HCT116 (cell line): ENCODE results near the gene PSME1. TPM values are rescaled to one million over a fixed set of nuclear protein-coding genes. Genes with fewer than 3 reads are reported as not detected.

Experiments used
- ATAC-seq: fragments of 200-7000 bp; cut with Tn5 transposase; 2 replicates; pipeline ENCODE4 v1.9.1; 2020; ENCODE audit warnings: mild to moderate bottlenecking, moderate library complexity
- BruUV-seq: library from RNA; stranded (reverse); fragments of 400-500 nt; replicated peaks from 2 replicates; lab custom pipeline; 2021; lab: Mats Ljungman, UMichigan
- CTCF ChIA-PET: fragments of 300-600 bp; sonication (Branson Sonifier 250); formaldehyde crosslinking; loops from one replicate; lab custom pipeline; 2021; ENCODE audit warnings: antibody characterized with exemption; lab: Charles Lee
- POLR2A ChIA-PET: fragments of 300-600, 350-600 bp; sonication (Branson Sonifier 250); formaldehyde crosslinking; loops from one replicate; lab custom pipeline; 2021; ENCODE audit warnings: antibody characterized with exemption; lab: Charles Lee
- RAD21 ChIA-PET, 2 experiments: fragments of 300-600 bp; sonication (Branson Sonifier 250); formaldehyde crosslinking; loops; one replicate each; lab custom pipeline; 2023; ENCODE audit warnings: low total read pairs in 2 of 2; ENCODE audit not compliant: uncharacterized antibody in 2 of 2, unreplicated experiment in 2 of 2, low non-redundant PET in 1 of 2; lab: Charles Lee
- DNase-seq: peaks from one replicate; pipeline ENCODE4 v3.0.0-alpha.2; 2010; ENCODE audit warnings: low read depth, low spot score
- H2AFZ ChIP-seq: fragments of 200-600 bp; shearing (Covaris generic), sonication (generic); 2 replicates; pipeline ENCODE4 v1.6.1; 2017; ENCODE audit warnings: low read depth, mixed run types, mixed read lengths, antibody characterized with exemption, low read length; ENCODE audit not compliant: poor library complexity, severe bottlenecking
- H3K27ac ChIP-seq: 2 replicates; pipeline ENCODE4 v1.5.1; 2012; ENCODE audit warnings: low read depth, low read length
- H3K27me3 ChIP-seq: fragments of 200-600 bp; sonication (generic); 2 replicates; pipeline ENCODE4 v1.6.1; 2016; ENCODE audit warnings: mixed run types, low read length, mixed read lengths; ENCODE audit not compliant: insufficient read depth
- H3K36me3 ChIP-seq, 2 experiments: fragments of 200-500 bp in 1 of 2; fragments of 200-600 bp in 1 of 2; sonication (Bioruptor generic) in 1 of 2; sonication (generic) in 1 of 2; 2 replicates each; pipeline versions ENCODE4 v1.5.1 to v1.6.1; 2014 to 2016; ENCODE audit warnings: low read length in 2 of 2, inconsistent platforms in 1 of 2, mixed read lengths in 1 of 2, mixed run types in 1 of 2; ENCODE audit not compliant: insufficient read depth in 2 of 2, control insufficient read depth in 1 of 2
- H3K4me1 ChIP-seq, 2 experiments: fragments of 200-600 bp in 1 of 2; sonication (generic) in 1 of 2; 2 replicates each; pipeline versions ENCODE4 v1.5.1 to v1.6.1; 2012 to 2017; ENCODE audit warnings: low read length in 2 of 2, inconsistent platforms in 1 of 2, mild to moderate bottlenecking in 1 of 2, mixed read lengths in 1 of 2, mixed run types in 1 of 2, moderate library complexity in 1 of 2; ENCODE audit not compliant: insufficient read depth in 2 of 2, control insufficient read depth in 1 of 2
- H3K4me2 ChIP-seq: fragments of 200-600 bp; sonication (generic); 2 replicates; pipeline ENCODE4 v1.6.1; 2017; ENCODE audit warnings: mixed run types, low read length, mixed read lengths
- H3K4me3 ChIP-seq, 2 experiments: fragments of 200-600 bp in 1 of 2; sonication (generic) in 1 of 2; replicated peaks in 1 of 2; 2 replicates each; pipeline ENCODE4 v1.5.1; 2011 to 2016; ENCODE audit warnings: low read length in 2 of 2, control low read depth in 1 of 2, low read depth in 1 of 2, mild to moderate bottlenecking in 1 of 2, mixed read lengths in 1 of 2, mixed run types in 1 of 2
- H3K79me2 ChIP-seq: fragments of 200-600 bp; sonication (generic); 2 replicates; pipeline ENCODE4 v1.6.1; 2017; ENCODE audit warnings: mild to moderate bottlenecking, mixed run types, low read length, moderate library complexity, mixed read lengths; ENCODE audit not compliant: insufficient read depth
- H3K9ac ChIP-seq: fragments of 200-600 bp; sonication (generic); 2 replicates; pipeline ENCODE4 v1.6.1; 2016; ENCODE audit warnings: low read length, mixed read lengths
- H3K9me2 ChIP-seq: fragments of 200-600 bp; sonication (generic), shearing (Covaris generic); 2 replicates; pipeline ENCODE4 v1.6.1; 2017; ENCODE audit warnings: mixed run types, mild to moderate bottlenecking, moderate library complexity; ENCODE audit not compliant: insufficient read depth
- H3K9me3 ChIP-seq, 2 experiments: fragments of 200-500 bp in 1 of 2; fragments of 200-600 bp in 1 of 2; sonication (Bioruptor generic) in 1 of 2; sonication (generic) in 1 of 2; 2 replicates each; pipeline ENCODE4 v1.6.1; 2014 to 2017; ENCODE audit warnings: low read length in 2 of 2, mixed read lengths in 2 of 2, inconsistent platforms in 1 of 2, low read depth in 1 of 2, mild to moderate bottlenecking in 1 of 2, mixed run types in 1 of 2, moderate library complexity in 1 of 2; ENCODE audit not compliant: control insufficient read depth in 1 of 2, insufficient read depth in 1 of 2
- H4K20me1 ChIP-seq: fragments of 200-600 bp; sonication (generic), shearing (Covaris generic); 2 replicates; pipeline ENCODE4 v1.6.1; 2017; ENCODE audit warnings: mixed run types, mild to moderate bottlenecking, moderate library complexity; ENCODE audit not compliant: insufficient read depth
- ATF3 ChIP-seq: IDR thresholded peaks from 2 replicates; pipeline ENCODE4 v1.6.1; 2012
- CBX3 ChIP-seq: IDR thresholded peaks from 2 replicates; pipeline ENCODE4 v1.6.1; 2012; ENCODE audit warnings: low read depth
- CEBPB ChIP-seq: IDR thresholded peaks from 2 replicates; pipeline ENCODE4 v1.6.1; 2012; ENCODE audit warnings: low read depth
- CTCF ChIP-seq, 3 experiments: fragments of 200-600 bp in 1 of 3; sonication (generic) in 1 of 3; IDR thresholded peaks in 2 of 3; conservative IDR thresholded peaks in 1 of 3; 2 replicates each; pipeline ENCODE4 v1.5.1; 2012 to 2017; ENCODE audit warnings: low read depth in 2 of 3, low read length in 2 of 3, antibody characterized with exemption in 1 of 3, borderline replicate concordance in 1 of 3, control low read depth in 1 of 3, mild to moderate bottlenecking in 1 of 3, mixed read lengths in 1 of 3, mixed run types in 1 of 3, moderate library complexity in 1 of 3; ENCODE audit not compliant: insufficient read depth in 1 of 3
- EGR1 ChIP-seq: IDR thresholded peaks from 2 replicates; pipeline ENCODE4 v1.6.1; 2012; ENCODE audit warnings: low read depth
- EZH2 ChIP-seq: fragments of 200-600 bp; sonication (generic); IDR thresholded peaks from 2 replicates; pipeline ENCODE4 v1.6.1; 2017; ENCODE audit warnings: antibody characterized with exemption, mixed run types
- EZH2phosphoT487 ChIP-seq: fragments of 200-600 bp; IDR thresholded peaks from 2 replicates; pipeline ENCODE4 v1.6.1; 2018; ENCODE audit warnings: antibody characterized with exemption, borderline replicate concordance
- FOSL1 ChIP-seq: IDR thresholded peaks from 2 replicates; pipeline ENCODE4 v1.6.1; 2012; ENCODE audit warnings: low read depth
- JUND ChIP-seq: IDR thresholded peaks from 2 replicates; pipeline ENCODE4 v1.6.1; 2012
- MAX ChIP-seq: IDR thresholded peaks from 2 replicates; pipeline ENCODE4 v1.6.1; 2012
- POLR2AphosphoS5 ChIP-seq: IDR thresholded peaks from 2 replicates; pipeline ENCODE4 v1.6.1; 2011; ENCODE audit warnings: mild to moderate bottlenecking, low read depth, low read length, moderate library complexity
- RAD21 ChIP-seq: IDR thresholded peaks from 2 replicates; pipeline ENCODE4 v1.6.1; 2012; ENCODE audit warnings: low read depth, mild to moderate bottlenecking
- REST ChIP-seq: IDR thresholded peaks from 2 replicates; pipeline ENCODE4 v1.6.1; 2012; ENCODE audit warnings: low read depth
- SIN3A ChIP-seq: IDR thresholded peaks from 2 replicates; pipeline ENCODE4 v1.6.1; 2012; ENCODE audit warnings: low read depth
- SP1 ChIP-seq: IDR thresholded peaks from 2 replicates; pipeline ENCODE4 v1.6.1; 2012; ENCODE audit warnings: low read depth
- SRF ChIP-seq: IDR thresholded peaks from 2 replicates; pipeline ENCODE4 v1.6.1; 2012; ENCODE audit warnings: low read depth
- TCF7L2 ChIP-seq: IDR thresholded peaks from 2 replicates; pipeline ENCODE4 v1.7.0; 2011; ENCODE audit warnings: borderline replicate concordance, inconsistent platforms; ENCODE audit not compliant: insufficient read depth, insufficient read length; ENCODE audit errors: extremely low read depth
- ZBTB33 ChIP-seq: IDR thresholded peaks from 2 replicates; pipeline ENCODE4 v1.6.1; 2011; ENCODE audit warnings: mild to moderate bottlenecking, low read length, moderate library complexity; ENCODE audit not compliant: insufficient replicate concordance; ENCODE audit errors: extremely low read depth
- ZFX ChIP-seq: fragments of 450-650 bp; IDR thresholded peaks from 2 replicates; pipeline ENCODE4 v1.6.1; 2017
- ZNF274 ChIP-seq: fragments of 200-500 bp; sonication (Bioruptor generic); IDR thresholded peaks from 2 replicates; pipeline ENCODE4 v1.6.1; 2014; ENCODE audit warnings: mild to moderate bottlenecking, low read depth, low read length, inconsistent platforms
- intact Hi-C: fragments of 100-400 bp; cut with micrococcal nuclease; formaldehyde crosslinking; loops from 2 replicates; pipeline ENCODE4 v1.10.0; 2022
- total RNA-seq: library from RNA; stranded (reverse); gene quantifications from one replicate; pipeline ENCODE4 v1.2.1, GENCODE V29; 2021; ENCODE audit not compliant: unreplicated experiment

Gene PSME1
- total RNA-seq, 1 experiment from 2014 or later: 174 TPM

GRCh38 chr14:24108336-24108874 is 27.6 kb upstream of the PSME1 start:
- no peaks in the 10 kb centered on the region for H3K36me3 ChIP-seq
- H3K9me2 ChIP-seq: no peaks in the 10 kb centered on the region
- peaks cover 2 to 9% of the 10 kb centered on the region in 2 experiments; a peak in 3 of 4 replicates for H3K4me1 ChIP-seq
- no TSS peak for BruUV-seq
- peaks cover 0 to 5% of the 10 kb centered on the region in 2 experiments; a peak in 1 of 4 replicates for H3K9me3 ChIP-seq
- CTCF ChIA-PET: interaction anchor here (0.7 to 5.5 kb wide), 20 partner anchors 10 to 520 kb away, joined by 3 to 116 read pairs (median 5); partner anchors contain the start of genes CARMIL3, DHRS4L2, EMC9 and IRF9
- peak overlapping the region; percentile 50 for H3K4me2 ChIP-seq
- no peaks in the 10 kb centered on the region for H4K20me1 ChIP-seq
- no peak for DNase-seq
- intact Hi-C loops: loop anchor here (1.0 kb wide), 1 partner anchor 94 kb away; no protein-coding TSS in a partner anchor
- no peaks in the 10 kb centered on the region for H3K27me3 ChIP-seq
- H3K4me3 ChIP-seq: no peak overlapping the region
- peak overlapping the region; percentile 59 for H2AFZ ChIP-seq
- TF ChIP-seq MAX (no peak), EGR1 (no peak), EZH2phosphoT487 (no peak), ZBTB33 (no peak), SRF (no peak), SIN3A (no peak), ZNF274 (no peak), ZFX (no peak), FOSL1 (no peak), CBX3 (no peak), TCF7L2 (no peak), REST (no peak), JUND (no peak), CEBPB (no peak), CTCF (IDR thresholded peaks at IDR 0.05 in 2 of 3, conservative IDR thresholded peaks at IDR 0.05 in 1 of 3; ENCODE audit: borderline replicate concordance in 1 of 3, insufficient read depth in 1 of 3, low read depth in 2 of 3, low read length in 2 of 3) (no peak), ATF3 (no peak), POLR2AphosphoS5 (no peak), EZH2 (no peak), SP1 (no peak), RAD21 (no peak)
- POLR2A ChIA-PET: interaction anchor here (0.5 to 1.6 kb wide), 10 partner anchors 15 to 133 kb away, joined by 3 to 18 read pairs (median 4); partner anchors contain the start of genes CARMIL3, PCK2, PSME1 and PSME2
- H3K9ac ChIP-seq: peak overlapping the region; percentile 2; the same call in 1 of the 2 replicates
- no peaks in the 10 kb centered on the region for H3K79me2 ChIP-seq
- RAD21 ChIA-PET: interaction anchor here (0.8 to 2.6 kb wide), 6 partner anchors 14 to 57 kb away, joined by 3 to 26 read pairs (median 7); partner anchors contain the start of genes PCK2 (in 2 of the 2) and CARMIL3 (in 1 of the 2)
- ATAC-seq: no peak; the same call in 1 of the 2 replicates
- no peak overlapping the region for H3K27ac ChIP-seq
